Activated CD4-positive, alpha-beta memory T cell treated with anti-CD3 and anti-CD28 coated beads, Interleukin-2, amount 10 ng/mL, durations not matched to agents 7 days and 5 days (primary cell): ENCODE measurements around the gene FOCAD. TPM values are rescaled to one million over a fixed set of nuclear protein-coding genes. Genes with fewer than 3 reads are reported as not detected.
"Not testable (repeated sequence)": the region's sequence is repeated elsewhere in the genome, so short reads cannot be mapped to it uniquely, and the experiment has no call there.

ENCODE experiments used
- CTCF ChIA-PET: fragments of 350-600 bp; sonication (Branson Sonifier 250); formaldehyde crosslinking; loops from one replicate; lab custom pipeline; 2021; ENCODE audit warnings: antibody characterized with exemption, inconsistent platforms; lab: Charles Lee
- POLR2A ChIA-PET: fragments of 350-600 bp; sonication (Branson Sonifier 250); formaldehyde crosslinking; loops from one replicate; lab custom pipeline; 2021; ENCODE audit warnings: antibody characterized with exemption; lab: Charles Lee
- DNase-seq: peaks from one replicate; pipeline ENCODE4 v3.0.0-alpha.2; 2020
- H3K27ac Mint-ChIP-seq: one replicate; pipeline ENCODE4 v1.8.0; 2021; ENCODE audit warnings: mild to moderate bottlenecking, mixed read lengths
- H3K27me3 Mint-ChIP-seq: one replicate; pipeline ENCODE4 v1.8.0; 2021; ENCODE audit warnings: mixed read lengths
- H3K36me3 Mint-ChIP-seq: one replicate; pipeline ENCODE4 v1.8.0; 2021; ENCODE audit warnings: low read depth, mixed read lengths
- H3K4me1 Mint-ChIP-seq: one replicate; pipeline ENCODE4 v1.8.0; 2021; ENCODE audit warnings: mixed read lengths
- H3K4me3 Mint-ChIP-seq: one replicate; pipeline ENCODE4 v1.8.0; 2021; ENCODE audit warnings: mild to moderate bottlenecking, mixed read lengths
- H3K9me3 Mint-ChIP-seq: one replicate; pipeline ENCODE4 v1.8.0; 2021; ENCODE audit warnings: mixed read lengths
- total RNA-seq, 2 experiments: library from RNA; stranded (reverse); gene quantifications; one replicate each; pipeline ENCODE4 v1.2.3, GENCODE V29; 2021

FOCAD gene
- total RNA-seq, 2 experiments from 2014 or later: 26.3 to 30.7 TPM

DNA sequence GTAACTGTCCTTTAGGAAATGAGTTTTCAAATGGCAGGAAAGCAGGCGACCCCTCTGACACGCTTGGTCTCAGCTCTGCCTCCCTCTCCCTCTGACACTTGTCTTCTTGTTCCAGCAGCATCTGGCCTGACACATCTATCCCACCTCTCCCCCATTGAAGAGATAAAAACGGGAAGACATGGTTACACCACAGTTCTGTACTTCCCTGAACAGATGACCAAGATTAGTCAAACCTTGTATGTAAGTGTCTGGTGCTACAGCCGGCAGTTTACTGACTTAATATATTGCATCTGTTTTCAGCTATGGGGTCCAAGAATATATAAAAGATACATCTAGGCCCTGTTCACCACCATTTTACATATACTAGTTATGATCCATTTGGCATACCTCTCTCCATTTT is 32.1 kb upstream of the FOCAD start:
- Mint-ChIP-seq H3K4me3 (no peak overlapping the region), H3K36me3 (no peaks in the 10 kb centered on the region), H3K27me3 (peaks cover 6% of the 10 kb centered on the region), H3K4me1 (no peaks in the 10 kb centered on the region), H3K27ac (no peak overlapping the region), H3K9me3 (no peaks in the 10 kb centered on the region)
- ChIA-PET POLR2A (no interaction called here), CTCF (no interaction called here)
- no peak for DNase-seq

DNA sequence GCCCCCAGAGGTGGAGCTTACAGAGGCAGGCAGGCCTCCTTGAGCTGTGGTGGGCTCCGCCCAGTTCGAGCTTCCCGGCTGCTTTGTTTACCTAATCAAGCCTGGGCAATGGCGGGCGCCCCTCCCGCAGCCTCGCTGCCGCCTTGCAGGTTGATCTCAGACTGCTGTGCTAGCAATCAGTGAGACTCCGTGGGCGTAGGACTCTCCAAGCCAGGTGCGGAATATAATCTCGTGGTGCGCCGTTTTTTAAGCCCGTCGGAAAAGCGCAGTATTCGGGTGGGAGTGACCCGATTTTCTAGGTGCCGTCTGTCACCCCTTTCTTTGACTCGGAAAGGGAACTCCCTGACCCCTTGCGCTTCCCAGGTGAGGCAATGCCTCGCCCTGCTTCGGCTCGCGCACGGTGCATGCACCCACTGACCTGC is 25.8 kb upstream of the FOCAD start:
- ChIA-PET POLR2A (interaction anchor here (0.7 to 2.2 kb wide), 3 partner anchors 26 to 36 kb away, joined by 3 to 20 read pairs (median 7); partner anchors contain the start of genes FOCAD and MLLT3), CTCF (interaction anchor here (1.0 kb wide), 1 partner anchor 26 kb away, joined by 3 read pairs; the partner anchor contains the start of gene FOCAD)
- H3K4me1 Mint-ChIP-seq, H3K9me3 Mint-ChIP-seq, H3K4me3 Mint-ChIP-seq, H3K27me3 Mint-ChIP-seq, H3K36me3 Mint-ChIP-seq: not testable (repeated sequence)
- peak; percentile 41 for DNase-seq
- H3K27ac Mint-ChIP-seq: peak overlapping the region; percentile 76

DNA sequence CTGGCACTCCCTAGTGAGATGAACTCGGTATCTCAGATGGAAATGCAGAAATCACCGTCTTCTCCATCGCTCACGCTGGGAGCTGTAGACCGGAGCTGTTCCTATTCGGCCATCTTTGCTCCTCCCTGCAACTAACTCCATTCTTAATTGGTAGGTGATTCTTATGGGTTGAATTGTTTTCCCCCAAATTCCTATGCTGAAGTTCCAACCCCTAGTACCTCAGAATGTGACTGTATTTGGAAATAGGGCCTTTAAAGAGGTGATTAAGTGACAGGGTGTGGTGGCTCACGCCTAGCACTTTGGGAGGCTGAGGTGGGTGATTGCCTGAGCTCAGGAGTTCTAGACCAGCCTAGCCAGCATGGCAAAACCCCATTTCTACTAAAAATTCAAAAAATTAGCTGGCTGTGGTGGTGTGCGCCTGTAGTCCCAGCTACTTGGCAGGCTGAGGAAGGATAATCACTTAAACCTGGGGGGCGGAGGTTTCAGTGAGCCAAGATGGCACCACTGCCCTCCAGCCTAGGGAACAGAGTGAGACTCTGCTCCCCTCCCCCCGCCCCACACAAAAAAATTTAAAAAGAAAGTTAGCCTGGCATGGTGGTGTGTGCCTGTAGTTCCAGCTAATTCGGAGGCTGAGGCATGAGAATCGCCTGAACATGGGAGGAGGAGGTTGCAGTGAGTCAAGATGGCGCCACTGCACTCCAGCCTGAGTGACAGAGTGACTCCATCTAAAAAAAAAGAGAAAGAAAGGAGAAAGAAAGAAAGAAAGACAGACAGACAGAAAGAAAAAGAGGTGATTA is 25.2 kb upstream of the FOCAD start:
- ChIA-PET CTCF (interaction anchor here (1.0 kb wide), 1 partner anchor 25 kb away, joined by 3 read pairs; the partner anchor contains the start of gene FOCAD), POLR2A (interaction anchor here (0.8 to 2.2 kb wide), 3 partner anchors 26 to 372 kb away, joined by 3 to 20 read pairs (median 7); partner anchors contain the start of genes FOCAD, HACD4 and MLLT3)
- no peaks in the 10 kb centered on the region for H3K9me3 Mint-ChIP-seq
- no peaks in the 10 kb centered on the region for H3K36me3 Mint-ChIP-seq
- H3K27ac Mint-ChIP-seq: peak overlapping the region; percentile 76
- no peaks in the 10 kb centered on the region for H3K27me3 Mint-ChIP-seq
- H3K4me1 Mint-ChIP-seq: no peaks in the 10 kb centered on the region
- peak; percentile 19 for DNase-seq
- H3K4me3 Mint-ChIP-seq: no peak overlapping the region

DNA sequence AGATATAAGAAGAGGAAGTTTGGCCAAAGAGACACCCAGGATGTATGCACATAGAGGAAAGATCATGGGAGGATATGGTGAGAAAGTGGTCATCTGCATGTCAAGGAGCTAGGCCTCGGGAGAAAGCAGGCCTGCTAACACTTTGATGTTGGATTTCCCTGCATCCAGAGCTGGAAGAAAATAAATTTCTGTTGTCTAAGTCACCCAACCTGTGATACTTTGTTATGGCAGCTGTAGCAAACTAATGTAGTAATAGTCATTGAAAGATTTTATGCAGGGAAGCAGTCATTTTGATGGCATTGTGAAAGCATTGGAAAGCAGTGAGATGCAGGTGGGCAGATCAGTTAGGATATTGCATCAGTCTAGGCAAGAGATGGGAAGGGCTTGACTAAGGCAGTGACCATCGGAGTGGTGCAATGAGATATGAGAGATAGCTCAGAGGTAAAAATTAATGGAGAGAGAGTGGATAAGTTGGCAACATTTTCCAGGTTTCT is 24.5 kb upstream of the FOCAD start:
- ChIA-PET CTCF (no interaction called here), POLR2A (interaction anchor here (0.8 to 2.2 kb wide), 3 partner anchors 25 to 372 kb away, joined by 3 to 20 read pairs (median 7); partner anchors contain the start of genes FOCAD, HACD4 and MLLT3)
- Mint-ChIP-seq H3K4me1 (no peaks in the 10 kb centered on the region), H3K27ac (no peak overlapping the region), H3K27me3 (no peaks in the 10 kb centered on the region), H3K36me3 (no peaks in the 10 kb centered on the region), H3K4me3 (no peak overlapping the region), H3K9me3 (no peaks in the 10 kb centered on the region)
- DNase-seq: no peak

DNA sequence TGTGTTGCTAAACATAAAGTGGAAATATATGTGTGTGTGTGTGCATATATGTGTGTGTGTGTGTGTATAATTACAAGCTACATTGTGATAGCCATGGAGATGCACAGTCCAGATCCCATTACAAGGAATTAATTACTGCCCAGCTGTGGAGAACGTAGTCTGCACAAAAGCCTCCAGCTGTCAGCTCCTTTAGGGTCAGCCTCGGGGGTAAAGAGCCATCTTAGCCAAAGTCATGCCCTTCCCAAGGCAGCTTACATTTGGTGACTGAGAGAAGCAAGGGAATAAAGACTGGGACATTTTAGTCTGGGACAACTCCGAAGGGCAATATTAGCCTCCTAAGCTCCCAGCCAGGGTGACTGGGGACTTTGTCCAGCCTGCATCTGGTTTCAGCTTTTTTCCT is 21.9 kb upstream of the FOCAD start:
- CTCF ChIA-PET: interaction anchor here (0.8 kb wide), 1 partner anchor 23 kb away, joined by 3 read pairs; no protein-coding TSS in a partner anchor
- POLR2A ChIA-PET: interaction anchor here (0.7 to 0.9 kb wide), 2 partner anchors 22 to 43 kb away, joined by 3 to 4 read pairs; no protein-coding TSS in a partner anchor
- no peaks in the 10 kb centered on the region for H3K9me3 Mint-ChIP-seq
- H3K4me1 Mint-ChIP-seq: no peaks in the 10 kb centered on the region
- H3K27me3 Mint-ChIP-seq: no peaks in the 10 kb centered on the region
- no peak overlapping the region for H3K4me3 Mint-ChIP-seq
- no peak for DNase-seq
- H3K36me3 Mint-ChIP-seq: no peaks in the 10 kb centered on the region
- H3K27ac Mint-ChIP-seq: no peak overlapping the region

DNA sequence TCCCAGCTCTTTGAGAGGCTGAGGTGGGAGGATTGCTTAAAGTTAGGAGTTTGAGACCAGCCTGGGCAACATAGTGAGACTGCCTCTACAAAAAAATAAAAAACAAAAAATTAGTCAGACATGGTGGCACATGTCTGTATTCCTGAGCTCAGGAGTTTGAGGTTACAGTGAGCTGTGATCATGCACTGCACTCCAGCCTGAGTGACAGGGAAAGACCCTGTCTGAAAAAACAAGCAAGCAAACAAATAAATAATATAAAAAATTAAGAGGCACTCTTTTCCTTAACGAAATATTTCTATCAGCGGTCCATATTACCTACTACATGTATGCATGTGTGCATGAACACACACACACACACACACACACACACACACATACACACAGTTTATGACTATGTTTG is 20.9 kb upstream of the FOCAD start:
- POLR2A ChIA-PET: no interaction called here
- no peak overlapping the region for H3K4me3 Mint-ChIP-seq
- H3K27me3 Mint-ChIP-seq: no peaks in the 10 kb centered on the region
- CTCF ChIA-PET: no interaction called here
- H3K36me3 Mint-ChIP-seq: no peaks in the 10 kb centered on the region
- no peak for DNase-seq
- no peaks in the 10 kb centered on the region for H3K9me3 Mint-ChIP-seq
- H3K27ac Mint-ChIP-seq: no peak overlapping the region
- H3K4me1 Mint-ChIP-seq: no peaks in the 10 kb centered on the region

GRCh38 chr9:20664501-20664900 is 19.6 kb upstream of the FOCAD start:
- DNase-seq: no peak
- no peaks in the 10 kb centered on the region for H3K9me3 Mint-ChIP-seq
- no peaks in the 10 kb centered on the region for H3K27me3 Mint-ChIP-seq
- H3K4me1 Mint-ChIP-seq: no peaks in the 10 kb centered on the region
- no peak overlapping the region for H3K4me3 Mint-ChIP-seq
- H3K27ac Mint-ChIP-seq: no peak overlapping the region
- no peaks in the 10 kb centered on the region for H3K36me3 Mint-ChIP-seq
- ChIA-PET POLR2A (no interaction called here), CTCF (no interaction called here)

DNA sequence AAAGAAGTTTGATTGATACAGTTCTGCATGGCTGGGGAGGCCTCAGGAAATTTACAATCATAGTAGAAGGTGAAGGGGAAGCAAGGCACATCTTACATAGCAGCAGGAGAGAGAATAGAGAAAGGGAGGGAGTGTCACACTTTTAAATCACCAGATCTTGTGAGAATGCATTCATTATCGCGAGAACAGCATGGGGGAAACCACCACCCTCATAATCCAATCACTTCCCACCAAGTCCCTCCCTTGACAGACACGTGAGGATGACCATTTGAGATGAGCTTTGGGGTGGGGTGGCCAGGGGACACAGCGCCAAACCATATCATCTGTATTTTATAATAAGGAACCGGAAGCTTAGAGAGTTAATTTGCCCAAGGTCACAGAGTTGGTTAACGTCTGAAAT is 13.7 kb upstream of the FOCAD start:
- H3K4me1 Mint-ChIP-seq: no peaks in the 10 kb centered on the region

DNA sequence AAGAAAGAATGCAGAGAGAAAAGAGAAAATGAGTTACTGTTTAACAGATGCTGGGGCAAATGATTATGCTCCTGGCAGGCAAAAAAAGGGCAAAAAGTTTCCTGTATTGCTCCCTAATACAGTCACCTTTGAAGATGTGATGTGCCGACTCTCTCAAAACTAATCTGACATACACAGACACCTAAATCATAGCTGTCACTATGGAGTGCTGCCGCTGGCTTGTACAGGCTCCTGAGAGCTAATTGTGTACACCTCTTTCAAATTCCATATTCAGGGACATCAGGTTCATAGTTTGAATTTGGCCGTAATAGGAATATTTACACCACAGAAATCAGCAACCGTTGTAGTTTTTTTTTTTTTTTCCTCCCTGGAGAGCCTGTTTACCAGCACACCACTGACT is 12.4 kb upstream of the FOCAD start:
- ChIA-PET CTCF (interaction anchor here (0.7 to 1.8 kb wide), 2 partner anchors 13 to 650 kb away, joined by 3 to 6 read pairs; partner anchors contain the start of gene FOCAD), POLR2A (no interaction called here)
- Mint-ChIP-seq H3K4me3 (no peak overlapping the region), H3K27ac (no peak overlapping the region), H3K4me1 (no peaks in the 10 kb centered on the region), H3K36me3 (peaks cover 9% of the 10 kb centered on the region), H3K9me3 (no peaks in the 10 kb centered on the region), H3K27me3 (no peaks in the 10 kb centered on the region)
- DNase-seq: no peak

More for the DNA sequence above, 13.7 kb upstream of the FOCAD start:
- Mint-ChIP-seq H3K9me3 (no peaks in the 10 kb centered on the region), H3K27ac (no peak overlapping the region), H3K27me3 (no peaks in the 10 kb centered on the region), H3K36me3 (peaks cover 4% of the 10 kb centered on the region), H3K4me3 (no peak overlapping the region)
- ChIA-PET CTCF (no interaction called here), POLR2A (no interaction called here)
- no peak for DNase-seq

GRCh38 chr9:20673537-20673936 is 10.5 kb upstream of the FOCAD start:
- H3K4me3 Mint-ChIP-seq, H3K9me3 Mint-ChIP-seq, DNase-seq, H3K36me3 Mint-ChIP-seq, H3K27me3 Mint-ChIP-seq, CTCF ChIA-PET, H3K27ac Mint-ChIP-seq, H3K4me1 Mint-ChIP-seq: not testable (repeated sequence)
- POLR2A ChIA-PET: interaction anchor here (2.7 kb wide), 1 partner anchor 10 kb away, joined by 8 read pairs; the partner anchor contains the start of gene FOCAD

DNA sequence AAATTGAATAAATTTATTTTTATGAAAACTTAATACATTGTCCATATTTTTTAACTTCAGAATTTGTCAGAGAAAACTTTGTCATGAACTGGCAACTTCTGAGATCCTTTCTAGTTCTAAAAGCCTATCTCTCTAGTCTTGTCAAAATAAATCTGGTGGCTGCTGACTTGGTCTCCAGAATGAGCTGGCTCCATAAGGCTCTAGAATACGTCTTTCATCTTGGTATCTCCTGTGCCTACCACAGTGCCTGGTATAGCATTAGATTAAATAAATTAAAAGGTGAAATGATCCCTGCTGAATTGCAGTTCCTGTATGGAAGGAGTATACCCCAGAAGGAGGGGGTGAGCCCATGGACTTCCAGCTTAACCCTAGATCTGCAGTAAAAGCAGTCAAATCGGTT is 2.6 kb upstream of the FOCAD start:
- no peak overlapping the region for H3K27ac Mint-ChIP-seq
- ChIA-PET POLR2A (interaction anchor here (1.2 kb wide), 1 partner anchor 60 kb away, joined by 3 read pairs; the partner anchor contains the start of gene MLLT3), CTCF (interaction anchor here (0.7 kb wide), 1 partner anchor 19 kb away, joined by 4 read pairs; no protein-coding TSS in a partner anchor)
- no peaks in the 10 kb centered on the region for H3K27me3 Mint-ChIP-seq
- H3K36me3 Mint-ChIP-seq: peaks cover under 1% of the 10 kb centered on the region
- H3K4me3 Mint-ChIP-seq: no peak overlapping the region
- no peak for DNase-seq
- H3K4me1 Mint-ChIP-seq: peaks cover 20% of the 10 kb centered on the region
- H3K9me3 Mint-ChIP-seq: no peaks in the 10 kb centered on the region

GRCh38 chr9:20683351-20684034 is 566 bp upstream of the FOCAD start:
- Mint-ChIP-seq H3K4me1 (peaks cover 20% of the 10 kb centered on the region), H3K4me3 (peak overlapping the region; percentile 91), H3K27ac (peak overlapping the region; percentile 5), H3K9me3 (no peaks in the 10 kb centered on the region), H3K36me3 (no peaks in the 10 kb centered on the region), H3K27me3 (no peaks in the 10 kb centered on the region)
- ChIA-PET CTCF (interaction anchor here (1.0 to 2.8 kb wide), 7 partner anchors 11 to 427 kb away, joined by 3 to 16 read pairs (median 4); partner anchors contain the start of gene MLLT3), POLR2A (interaction anchor here (0.6 to 3.9 kb wide), 27 partner anchors 7 to 1304 kb away, joined by 3 to 92 read pairs (median 4); partner anchors contain the start of genes HACD4, MLLT3 and RPS6)
- peak; percentile 48 for DNase-seq
